GM23338 (cell line): ENCODE data around the gene SCIN. TPM values are rescaled to one million over a fixed set of nuclear protein-coding genes. Genes with fewer than 3 reads are reported as not detected.
A peak's percentile ranks its signal among the peaks of the same experiment; 100 is the strongest.
"Not testable (repeated sequence)": the region's sequence is repeated elsewhere in the genome, so short reads cannot be mapped to it uniquely, and the experiment has no call there.

Source experiments
- ATAC-seq: fragments of 200-7000 bp; cut with Tn5 transposase; 3 replicates; pipeline ENCODE4 v1.9.1; 2020
- DNase-seq: peaks from one replicate; pipeline ENCODE4 v3.0.0-alpha.2; 2015; ENCODE audit warnings: low spot score
- H2AFZ ChIP-seq: fragments of 200-600 bp; sonication (generic); 2 replicates; pipeline ENCODE4 v1.8.0; 2016; ENCODE audit warnings: antibody characterized with exemption, mild to moderate bottlenecking, moderate library complexity
- H3F3A ChIP-seq: fragments of 200-600 bp; sonication (generic); replicated peaks from 2 replicates; pipeline ENCODE4 v1.8.0; 2017; ENCODE audit warnings: antibody characterized with exemption, mixed run types, low read depth
- H3K27ac ChIP-seq: fragments of 200-600 bp; sonication (generic); 2 replicates; pipeline ENCODE4 v1.6.1; 2016; ENCODE audit warnings: low read depth
- H3K27me3 ChIP-seq: fragments of 200-600 bp; sonication (generic); 2 replicates; pipeline ENCODE4 v1.8.0; 2016; ENCODE audit warnings: mild to moderate bottlenecking, mixed run types, moderate library complexity; ENCODE audit not compliant: insufficient read depth
- H3K36me3 ChIP-seq: fragments of 200-600 bp; sonication (generic); 2 replicates; pipeline ENCODE4 v1.8.0; 2016; ENCODE audit warnings: mild to moderate bottlenecking; ENCODE audit not compliant: insufficient read depth
- H3K4me1 ChIP-seq: fragments of 200-600 bp; sonication (generic); 2 replicates; pipeline ENCODE4 v1.8.0; 2016; ENCODE audit warnings: mild to moderate bottlenecking, moderate library complexity; ENCODE audit not compliant: insufficient read depth
- H3K4me2 ChIP-seq: fragments of 200-600 bp; sonication (generic); 2 replicates; pipeline ENCODE4 v1.7.1; 2017; ENCODE audit warnings: mixed run types
- H3K4me3 ChIP-seq: fragments of 200-600 bp; sonication (generic); 2 replicates; pipeline ENCODE4 v1.6.1; 2016; ENCODE audit warnings: mixed run types
- H3K79me2 ChIP-seq: fragments of 200-600 bp; sonication (generic); replicated peaks from 2 replicates; pipeline ENCODE4 v1.8.0; 2017; ENCODE audit warnings: mild to moderate bottlenecking; ENCODE audit not compliant: insufficient read depth
- H3K9me2 ChIP-seq: fragments of 200-600 bp; sonication (generic); 2 replicates; pipeline ENCODE4 v1.8.0; 2017; ENCODE audit not compliant: insufficient read depth
- H4K20me1 ChIP-seq: fragments of 200-600 bp; sonication (generic); replicated peaks from 2 replicates; pipeline ENCODE4 v1.8.0; 2017; ENCODE audit warnings: mild to moderate bottlenecking; ENCODE audit not compliant: insufficient read depth
- H3K27ac Mint-ChIP-seq: 2 replicates; pipeline ENCODE4 v1.8.0; 2020; ENCODE audit warnings: inconsistent platforms, mild to moderate bottlenecking, moderate library complexity, mixed read lengths
- H3K27me3 Mint-ChIP-seq: 3 replicates; pipeline ENCODE4 v1.8.0; 2022; ENCODE audit warnings: low read depth, mild to moderate bottlenecking, moderate library complexity, mixed read lengths, inconsistent platforms; ENCODE audit not compliant: insufficient read depth, poor library complexity
- H3K36me3 Mint-ChIP-seq: 3 replicates; pipeline ENCODE4 v1.8.0; 2021; ENCODE audit warnings: low read depth, mild to moderate bottlenecking, inconsistent platforms, moderate library complexity, mixed read lengths
- H3K4me1 Mint-ChIP-seq: 3 replicates; pipeline ENCODE4 v1.8.0; 2020; ENCODE audit warnings: mild to moderate bottlenecking, inconsistent platforms, mixed read lengths
- H3K4me3 Mint-ChIP-seq: 3 replicates; pipeline ENCODE4 v1.8.0; 2021; ENCODE audit warnings: moderate library complexity, mild to moderate bottlenecking, inconsistent platforms, mixed read lengths
- H3K9me3 Mint-ChIP-seq: 3 replicates; pipeline ENCODE4 v1.8.0; 2020; ENCODE audit warnings: moderate library complexity, mild to moderate bottlenecking, inconsistent platforms, mixed read lengths
- CTCF ChIP-seq, 2 experiments: fragments of 200-600 bp in 1 of 2; sonication (generic) in 1 of 2; conservative IDR thresholded peaks; 2 replicates each; pipeline versions ENCODE4 v1.5.1 to v1.6.1; 2016 to 2017; ENCODE audit warnings: antibody characterized with exemption in 2 of 2, low read depth in 2 of 2, mild to moderate bottlenecking in 2 of 2, moderate library complexity in 1 of 2
- ETS1 ChIP-seq: IDR thresholded peaks from 2 replicates; pipeline ENCODE4 v1.6.1; 2016; ENCODE audit warnings: antibody characterized with exemption
- JUNB ChIP-seq: IDR thresholded peaks from one replicate; pipeline ENCODE4 v1.6.1; 2016; ENCODE audit warnings: antibody characterized with exemption; ENCODE audit not compliant: unreplicated experiment
- REST ChIP-seq: IDR thresholded peaks from one replicate; pipeline ENCODE4 v1.6.1; 2018; ENCODE audit warnings: antibody characterized with exemption; ENCODE audit not compliant: unreplicated experiment
- polyA plus RNA-seq: library from polyadenylated mRNA; unstranded; fragments of >200 nt; fragmentation: Nextera tagmentation; extraction: Ambion mirVana; gene quantifications from 2 replicates; pipeline ENCODE4 v1.2.1, GENCODE V29; 2016
- total RNA-seq: library from RNA; depleted of rRNA; stranded (reverse); fragments of >200 nt; shearing (Covaris generic); gene quantifications from 2 replicates; pipeline ENCODE4 v1.2.3, GENCODE V29; 2014

Gene SCIN
- total and polyA plus RNA-seq, 2 experiments from 2014 or later, result 0.80 to 0.92 TPM

- H3K4me1 ChIP-seq, H4K20me1 ChIP-seq, H3K27me3 Mint-ChIP-seq, H3K4me3 ChIP-seq, H3K9me2 ChIP-seq, H3K79me2 ChIP-seq, DNase-seq, H3K27ac Mint-ChIP-seq, H3K4me3 Mint-ChIP-seq, H3F3A ChIP-seq, H3K36me3 ChIP-seq, H3K27me3 ChIP-seq, ATAC-seq: not testable (repeated sequence)
- Histone ChIP-seq H2AFZ (peak overlapping the region; percentile 4; the same call in 1 of the 2 replicates), H3K27ac (0 out of 2 replicates have a peak overlapping the region, but pooled peaks have one; percentile 75), H3K4me2 (0 out of 2 replicates have a peak overlapping the region, but pooled peaks have one; percentile 4)
- Mint-ChIP-seq H3K4me1 (peaks cover 10% of the 10 kb centered on the region), H3K36me3 (peaks cover 15% of the 10 kb centered on the region), H3K9me3 (peaks cover 12% of the 10 kb centered on the region)
These were observed 14.3 kb upstream of the SCIN start for GRCh38 chr7:12556139-12556792.

GRCh38 chr7:12557282-12557681 lies 13.2 kb upstream of the SCIN start:
- ATAC-seq, result peak; percentile 70
- H2AFZ ChIP-seq, result no peak overlapping the region
- H3K27ac Mint-ChIP-seq, result peak overlapping the region; percentile 75
- no peaks in the 10 kb centered on the region for H3K79me2 ChIP-seq
- no peak overlapping the region for H3K4me3 Mint-ChIP-seq
- peaks cover 5% of the 10 kb centered on the region; the same call in 1 of the 2 replicates for H3K4me1 ChIP-seq
- no peaks in the 10 kb centered on the region for H4K20me1 ChIP-seq
- no peaks in the 10 kb centered on the region for H3K27me3 ChIP-seq
- peaks cover 10% of the 10 kb centered on the region for H3K4me1 Mint-ChIP-seq
- peak overlapping the region; percentile 75; the same call in 1 of the 2 replicates for H3K27ac ChIP-seq
- TF ChIP-seq REST (no peak), ETS1 (no peak), JUNB (no peak), CTCF (conservative IDR thresholded peaks at IDR 0.05; ENCODE audit: low read depth in 2 of 2) (no peak)
- H3F3A ChIP-seq, result no peaks in the 10 kb centered on the region
- 0 out of 2 replicates have a peak overlapping the region, but pooled peaks have one; percentile 4 for H3K4me2 ChIP-seq
- no peaks in the 10 kb centered on the region for H3K27me3 Mint-ChIP-seq
- peaks cover 12% of the 10 kb centered on the region for H3K9me3 Mint-ChIP-seq
- peak; percentile 63 for DNase-seq
- H3K9me2 ChIP-seq, result peaks cover 4% of the 10 kb centered on the region; the same call in 1 of the 2 replicates
- peaks cover 15% of the 10 kb centered on the region for H3K36me3 Mint-ChIP-seq
- no peak overlapping the region for H3K4me3 ChIP-seq
- no peaks in the 10 kb centered on the region for H3K36me3 ChIP-seq
